Uterus (tissue), 4 donors: ENCODE measurements around the gene DNAH1. TPM values are rescaled to one million over a fixed set of nuclear protein-coding genes. Genes with fewer than 3 reads are reported as not detected.

Source experiments
- DNase-seq, 2 donors: peaks; one replicate each; pipeline ENCODE4 v3.0.0-alpha.2; 2019 to 2020
- H3K27ac ChIP-seq, 2 donors: fragments of 200-600 bp; sonication (generic); 1 replicate in 1 of 2; 2 replicates in 1 of 2; pipeline ENCODE4 v1.5.1; 2016 to 2018
- H3K27me3 ChIP-seq, 2 donors: fragments of 200-600 bp; sonication (generic); one replicate each; pipeline ENCODE4 v1.5.1; 2018 to 2019; ENCODE audit warnings: control low read depth in 1 of 2
- H3K36me3 ChIP-seq, 2 donors: fragments of 200-600 bp; sonication (generic); one replicate each; pipeline ENCODE4 v1.5.1; 2019; ENCODE audit warnings: control low read depth in 1 of 2
- H3K4me1 ChIP-seq, 2 donors: fragments of 200-600 bp; sonication (generic); one replicate each; pipeline ENCODE4 v1.5.1; 2018 to 2019; ENCODE audit warnings: control low read depth in 1 of 2
- H3K4me3 ChIP-seq, 2 donors: fragments of 200-600 bp; sonication (generic); 1 replicate in 1 of 2; 2 replicates in 1 of 2; pipeline ENCODE4 v1.5.1; 2018 to 2019; ENCODE audit warnings: mild to moderate bottlenecking in 1 of 2
- H3K9me3 ChIP-seq, 2 donors: fragments of 200-600 bp; sonication (generic); one replicate each; pipeline ENCODE4 v1.5.1; 2019; ENCODE audit warnings: control low read depth in 1 of 2
- POLR2A ChIP-seq, 2 donors: fragments of 450-650 bp; IDR thresholded peaks; one replicate each; pipeline ENCODE4 v1.6.1; 2016; ENCODE audit warnings: antibody characterized with exemption in 2 of 2, mild to moderate bottlenecking in 1 of 2, moderate library complexity in 1 of 2
- intact Hi-C: fragments of 100-400 bp; cut with DNase I; formaldehyde crosslinking; loops from one replicate; pipeline ENCODE4 v1.15.1; 2023; ENCODE audit warnings: low total_unique reads
- total RNA-seq, 4 donors: library from RNA; depleted of rRNA in 3 of 4; stranded (reverse); fragments of >200 nt in 3 of 4; gene quantifications; one replicate each; pipeline versions ENCODE4 v1.1.0 to v1.2.4, GENCODE V29; 2014 to 2023
- TF ChIP-seq, protein P1 (sequence below), 4 experiments: fragments of 200-600 bp in 2 of 4; fragments of 450-650 bp in 2 of 4; sonication (generic) in 2 of 4; IDR thresholded peaks; one replicate each; pipeline ENCODE4 v1.5.1; 2016 to 2019; ENCODE audit warnings: antibody characterized with exemption in 4 of 4, mild to moderate bottlenecking in 2 of 4, moderate library complexity in 1 of 4
- donor health status: DM: yes; HTN: yes; CAD: no.

Gene DNAH1
- total RNA-seq, 4 donors from 2014 or later, result 5.1 to 46.2 (median 11.0) TPM

DNA sequence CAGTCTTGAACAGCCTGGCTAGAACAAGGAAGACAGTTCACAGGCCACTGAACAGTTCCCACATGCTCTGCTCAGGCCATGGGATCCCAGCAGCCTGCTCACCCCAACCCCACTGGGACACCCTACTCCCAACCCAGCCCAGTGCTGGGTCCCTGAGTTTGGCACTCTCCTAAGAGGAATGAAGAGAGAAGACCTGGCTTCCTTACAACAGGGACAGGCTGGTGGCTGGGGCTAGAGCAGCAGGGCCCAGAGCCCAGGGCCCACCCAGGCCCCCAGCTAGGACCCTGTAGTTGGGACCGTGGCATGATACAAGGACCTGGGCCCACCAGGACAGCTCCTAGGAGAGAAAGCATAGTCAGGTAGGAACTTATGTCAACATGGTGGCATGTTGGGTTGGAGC lies 85.4 kb downstream of the DNAH1 start:
- Histone ChIP-seq H3K9me3 (no peaks in the 10 kb centered on the region), H3K4me3 (no peak overlapping the region), H3K4me1 (no peaks in the 10 kb centered on the region), H3K36me3 (no peaks in the 10 kb centered on the region), H3K27me3 (no peaks in the 10 kb centered on the region), H3K27ac (no peak overlapping the region)
- TF ChIP-seq POLR2A (IDR thresholded peaks at IDR 0.05), result no peak
- TF ChIP-seq, protein P1, sequence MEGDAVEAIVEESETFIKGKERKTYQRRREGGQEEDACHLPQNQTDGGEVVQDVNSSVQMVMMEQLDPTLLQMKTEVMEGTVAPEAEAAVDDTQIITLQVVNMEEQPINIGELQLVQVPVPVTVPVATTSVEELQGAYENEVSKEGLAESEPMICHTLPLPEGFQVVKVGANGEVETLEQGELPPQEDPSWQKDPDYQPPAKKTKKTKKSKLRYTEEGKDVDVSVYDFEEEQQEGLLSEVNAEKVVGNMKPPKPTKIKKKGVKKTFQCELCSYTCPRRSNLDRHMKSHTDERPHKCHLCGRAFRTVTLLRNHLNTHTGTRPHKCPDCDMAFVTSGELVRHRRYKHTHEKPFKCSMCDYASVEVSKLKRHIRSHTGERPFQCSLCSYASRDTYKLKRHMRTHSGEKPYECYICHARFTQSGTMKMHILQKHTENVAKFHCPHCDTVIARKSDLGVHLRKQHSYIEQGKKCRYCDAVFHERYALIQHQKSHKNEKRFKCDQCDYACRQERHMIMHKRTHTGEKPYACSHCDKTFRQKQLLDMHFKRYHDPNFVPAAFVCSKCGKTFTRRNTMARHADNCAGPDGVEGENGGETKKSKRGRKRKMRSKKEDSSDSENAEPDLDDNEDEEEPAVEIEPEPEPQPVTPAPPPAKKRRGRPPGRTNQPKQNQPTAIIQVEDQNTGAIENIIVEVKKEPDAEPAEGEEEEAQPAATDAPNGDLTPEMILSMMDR (IDR thresholded peaks at IDR 0.05), result no peak
- DNase-seq, result no peak
- intact Hi-C loops, result no loop called here

DNA sequence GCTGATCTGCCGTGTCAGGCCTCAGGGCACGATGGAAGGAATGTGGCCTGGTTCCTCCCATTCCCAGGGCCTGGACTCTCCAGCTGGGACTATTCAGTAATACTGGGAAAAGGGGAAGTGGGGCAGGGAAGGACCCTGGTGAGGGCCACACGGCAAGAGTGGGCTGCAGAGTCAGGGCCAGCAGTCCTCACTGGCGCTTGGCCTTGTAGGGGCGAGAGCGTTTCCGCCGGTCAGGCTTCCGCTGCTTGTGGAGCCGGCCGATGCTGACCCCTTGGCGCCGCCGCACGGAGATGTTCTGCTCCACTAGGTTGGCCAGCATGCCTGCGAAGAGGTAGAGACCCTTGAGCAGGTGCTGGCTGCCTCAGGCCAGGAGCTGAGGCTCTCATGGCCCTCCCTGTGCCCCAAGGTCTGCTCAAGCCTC lies 86.0 kb downstream of the DNAH1 start:
- no peak for TF ChIP-seq POLR2A (IDR thresholded peaks at IDR 0.05)
- TF ChIP-seq, protein P1 (IDR thresholded peaks at IDR 0.05), result no peak
- DNase-seq, result no peak
- intact Hi-C loops, result no loop called here
- no peaks in the 10 kb centered on the region for H3K4me1 ChIP-seq
- H3K36me3 ChIP-seq, result no peaks in the 10 kb centered on the region
- H3K9me3 ChIP-seq, result no peaks in the 10 kb centered on the region
- H3K4me3 ChIP-seq, result no peak overlapping the region
- no peak overlapping the region for H3K27ac ChIP-seq
- H3K27me3 ChIP-seq, result no peaks in the 10 kb centered on the region

DNA sequence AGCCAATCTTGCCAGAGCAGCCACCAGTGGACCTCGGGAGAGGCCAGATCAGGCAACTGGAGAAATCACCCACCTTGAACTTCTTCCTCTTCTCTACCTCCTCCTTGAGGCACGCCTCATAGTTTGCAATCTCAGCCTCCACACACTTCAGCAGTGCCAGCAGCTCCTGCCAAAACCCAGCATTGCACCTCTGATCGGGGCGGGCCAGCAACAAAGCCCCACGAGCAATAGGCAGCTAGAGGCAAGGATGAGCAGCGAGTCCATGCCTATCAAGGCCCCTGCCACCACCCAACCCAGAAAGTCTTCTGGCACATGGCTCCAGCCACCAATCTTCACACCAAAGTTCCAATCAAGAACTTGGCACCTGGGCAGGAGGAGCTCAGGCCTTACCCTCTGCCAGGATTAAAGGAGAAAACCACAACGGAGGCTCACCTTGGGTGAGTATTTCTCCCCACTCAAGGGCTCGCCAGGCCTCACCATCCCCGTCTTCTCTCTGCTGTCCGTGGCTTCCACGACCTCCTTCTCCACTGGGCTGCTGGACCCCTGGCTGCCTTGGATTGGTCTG lies 86.7 kb downstream of the DNAH1 start:
- DNase-seq, result no peak
- no peaks in the 10 kb centered on the region for H3K27me3 ChIP-seq
- intact Hi-C loops, result no loop called here
- H3K36me3 ChIP-seq, result no peaks in the 10 kb centered on the region
- H3K9me3 ChIP-seq, result no peaks in the 10 kb centered on the region
- H3K4me3 ChIP-seq, result no peak overlapping the region
- no peak for TF ChIP-seq POLR2A (IDR thresholded peaks at IDR 0.05)
- TF ChIP-seq, protein P1 (IDR thresholded peaks at IDR 0.05), result no peak
- H3K4me1 ChIP-seq, result no peaks in the 10 kb centered on the region
- H3K27ac ChIP-seq, result no peak overlapping the region

DNA sequence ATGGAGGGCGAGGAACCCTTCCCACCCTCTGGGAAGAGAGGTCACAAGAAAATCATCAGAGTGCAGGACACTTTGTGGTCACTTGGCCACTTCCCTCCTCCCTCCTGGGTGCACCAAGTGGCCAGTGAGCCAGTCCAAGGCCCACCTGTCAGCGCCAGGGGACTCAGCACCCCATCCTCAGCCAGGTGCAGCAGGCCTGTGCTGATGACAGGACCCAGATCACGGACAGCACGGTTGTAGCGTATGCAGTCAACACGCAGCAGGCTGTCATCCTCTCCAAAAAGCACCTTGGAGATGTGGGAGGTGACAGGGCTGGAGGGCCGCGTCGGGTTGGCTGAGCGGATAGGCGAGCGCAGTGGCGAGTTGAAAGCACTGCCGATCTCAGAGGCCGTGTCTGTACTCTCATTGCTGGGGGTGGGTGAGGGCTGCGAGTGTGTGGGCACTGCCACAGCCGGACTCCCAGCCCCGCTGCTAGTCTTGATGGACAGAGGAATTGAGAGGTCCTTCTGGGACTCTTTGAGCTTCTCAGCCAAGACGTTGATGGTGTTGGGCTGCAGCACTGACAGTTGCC lies 87.2 kb downstream of the DNAH1 start:
- intact Hi-C loops, result no loop called here
- DNase-seq, result no peak
- TF ChIP-seq POLR2A (IDR thresholded peaks at IDR 0.05), result no peak
- TF ChIP-seq, protein P1 (IDR thresholded peaks at IDR 0.05), result no peak
- Histone ChIP-seq H3K4me3 (no peak overlapping the region), H3K36me3 (no peaks in the 10 kb centered on the region), H3K27me3 (no peaks in the 10 kb centered on the region), H3K9me3 (no peaks in the 10 kb centered on the region), H3K27ac (no peak overlapping the region), H3K4me1 (no peaks in the 10 kb centered on the region)

DNA sequence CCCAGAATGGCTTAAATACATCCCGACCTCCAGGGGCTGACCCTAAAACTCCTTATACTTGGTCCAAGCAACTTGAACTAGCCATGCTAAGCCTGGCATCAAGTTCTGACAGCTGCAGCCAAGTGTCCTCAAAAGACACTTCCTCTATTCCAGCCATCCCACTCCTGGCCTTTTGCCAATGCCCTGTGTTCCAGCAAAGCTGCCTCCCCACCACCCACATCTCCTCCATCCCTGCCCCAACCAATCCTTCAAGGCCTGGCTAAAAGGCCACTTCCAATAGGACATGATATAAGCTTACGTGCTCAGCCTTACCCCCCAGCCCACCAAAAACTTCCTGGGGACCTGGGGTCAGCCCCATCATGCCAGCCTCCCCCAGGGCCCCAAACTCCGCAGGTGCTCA lies 87.8 kb downstream of the DNAH1 start:
- H3K36me3 ChIP-seq, result no peaks in the 10 kb centered on the region
- H3K4me1 ChIP-seq, result peaks cover 0 to 2% of the 10 kb centered on the region in 2 donors
- TF ChIP-seq, protein P1 (IDR thresholded peaks at IDR 0.05), result no peak
- no peak for TF ChIP-seq POLR2A (IDR thresholded peaks at IDR 0.05)
- no peak overlapping the region for H3K4me3 ChIP-seq
- H3K27ac ChIP-seq, result no peak overlapping the region
- intact Hi-C loops, result no loop called here
- DNase-seq, result no peak
- H3K9me3 ChIP-seq, result no peaks in the 10 kb centered on the region
- no peaks in the 10 kb centered on the region for H3K27me3 ChIP-seq
